ENCODE data around the gene SLC9A2. TPM values are rescaled to one million over a fixed set of nuclear protein-coding genes. Genes with fewer than 3 reads are reported as not detected.

The SLC9A2 gene
- total and polyA plus RNA-seq, 10 of the 15 experiments (the other 5 are each of a cell fraction or from before 2014, with no cell fraction given), result 0.13 to 1.2 (median 0.79) TPM

GRCh38 chr2:102660574-102660973, 41.2 kb downstream of the SLC9A2 start:
- Histone ChIP-seq H3K4me3 (no peak overlapping the region), H3K27ac (ENCODE audit: control insufficient read depth, insufficient read depth) (no peak overlapping the region), H3K27me3 (replicated peaks in 1 of 2; ENCODE audit: control insufficient read depth in 2 of 2, insufficient read depth in 2 of 2, low read length in 1 of 2) (no peaks in the 10 kb centered on the region), H2AFZ (ENCODE audit: control insufficient read depth, low read depth, low read length) (no peak overlapping the region), H3K4me2 (ENCODE audit: control insufficient read depth, insufficient read depth) (no peak overlapping the region), H3K4me1 (ENCODE audit: control insufficient read depth, insufficient read depth, low read length) (no peaks in the 10 kb centered on the region), H3K9me3 (replicated peaks; ENCODE audit: control insufficient read depth, insufficient read depth, low read length) (no peaks in the 10 kb centered on the region), H3K36me3 (ENCODE audit: control insufficient read depth in 2 of 2, insufficient read depth in 2 of 2, low read length in 1 of 2) (no peaks in the 10 kb centered on the region), H3K9ac (ENCODE audit: control insufficient read depth, insufficient read depth, low read length) (no peak overlapping the region), H4K20me1 (ENCODE audit: control insufficient read depth, insufficient read depth) (no peaks in the 10 kb centered on the region), H3K79me2 (ENCODE audit: control insufficient read depth, insufficient read depth, low read length) (no peaks in the 10 kb centered on the region)
- TF ChIP-seq STAT1 (conservative IDR thresholded peaks at IDR 0.05) (no peak), CBX5 (IDR thresholded peaks at IDR 0.05; ENCODE audit: low read depth) (no peak), POLR2AphosphoS2 (IDR thresholded peaks at IDR 0.05; ENCODE audit: low read depth, low read length) (no peak), CEBPB (IDR thresholded peaks at IDR 0.05; ENCODE audit: borderline replicate concordance in 1 of 2, low read depth in 2 of 2, low read length in 2 of 2) (no peak), NFIC (IDR thresholded peaks at IDR 0.05; ENCODE audit: low read depth, low read length) (no peak), BHLHE40 (IDR thresholded peaks at IDR 0.05; ENCODE audit: borderline replicate concordance in 1 of 2, low read depth in 2 of 2, low read length in 1 of 2) (no peak), POU2F2 (IDR thresholded peaks at IDR 0.05; ENCODE audit: borderline replicate concordance, low read depth, low read length) (no peak), STAT3 (IDR thresholded peaks at IDR 0.05; ENCODE audit: low read depth, low read length) (no peak)
- TF ChIP-seq, protein P1, sequence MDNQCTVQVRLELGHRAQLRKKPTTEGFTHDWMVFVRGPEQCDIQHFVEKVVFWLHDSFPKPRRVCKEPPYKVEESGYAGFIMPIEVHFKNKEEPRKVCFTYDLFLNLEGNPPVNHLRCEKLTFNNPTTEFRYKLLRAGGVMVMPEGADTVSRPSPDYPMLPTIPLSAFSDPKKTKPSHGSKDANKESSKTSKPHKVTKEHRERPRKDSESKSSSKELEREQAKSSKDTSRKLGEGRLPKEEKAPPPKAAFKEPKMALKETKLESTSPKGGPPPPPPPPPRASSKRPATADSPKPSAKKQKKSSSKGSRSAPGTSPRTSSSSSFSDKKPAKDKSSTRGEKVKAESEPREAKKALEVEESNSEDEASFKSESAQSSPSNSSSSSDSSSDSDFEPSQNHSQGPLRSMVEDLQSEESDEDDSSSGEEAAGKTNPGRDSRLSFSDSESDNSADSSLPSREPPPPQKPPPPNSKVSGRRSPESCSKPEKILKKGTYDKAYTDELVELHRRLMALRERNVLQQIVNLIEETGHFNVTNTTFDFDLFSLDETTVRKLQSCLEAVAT (IDR thresholded peaks at IDR 0.05), result no peak
- TF ChIP-seq, protein P2, sequence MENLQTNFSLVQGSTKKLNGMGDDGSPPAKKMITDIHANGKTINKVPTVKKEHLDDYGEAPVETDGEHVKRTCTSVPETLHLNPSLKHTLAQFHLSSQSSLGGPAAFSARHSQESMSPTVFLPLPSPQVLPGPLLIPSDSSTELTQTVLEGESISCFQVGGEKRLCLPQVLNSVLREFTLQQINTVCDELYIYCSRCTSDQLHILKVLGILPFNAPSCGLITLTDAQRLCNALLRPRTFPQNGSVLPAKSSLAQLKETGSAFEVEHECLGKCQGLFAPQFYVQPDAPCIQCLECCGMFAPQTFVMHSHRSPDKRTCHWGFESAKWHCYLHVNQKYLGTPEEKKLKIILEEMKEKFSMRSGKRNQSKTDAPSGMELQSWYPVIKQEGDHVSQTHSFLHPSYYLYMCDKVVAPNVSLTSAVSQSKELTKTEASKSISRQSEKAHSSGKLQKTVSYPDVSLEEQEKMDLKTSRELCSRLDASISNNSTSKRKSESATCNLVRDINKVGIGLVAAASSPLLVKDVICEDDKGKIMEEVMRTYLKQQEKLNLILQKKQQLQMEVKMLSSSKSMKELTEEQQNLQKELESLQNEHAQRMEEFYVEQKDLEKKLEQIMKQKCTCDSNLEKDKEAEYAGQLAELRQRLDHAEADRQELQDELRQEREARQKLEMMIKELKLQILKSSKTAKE (IDR thresholded peaks at IDR 0.05; ENCODE audit: low read depth, poor library complexity, severe bottlenecking), result no peak
- 33% methylated on average over 6 of the region's 6 CpGs for WGBS (ENCODE audit: insufficient coverage, insufficient replicate concordance, low lambda C conversion rate, missing lambda C conversion rate)
- ChIA-PET POLR2A (no interaction called here), SMC1A (ENCODE audit: uncharacterized antibody, unreplicated experiment) (no interaction called here), CTCF (interaction anchor here (0.9 kb wide), 1 partner anchor 16 kb away, joined by 3 read pairs; no protein-coding TSS in a partner anchor), RAD21 (ENCODE audit: unreplicated experiment) (interaction anchor here (1.0 kb wide), 1 partner anchor 42 kb away, joined by 3 read pairs; no protein-coding TSS in a partner anchor)
- ATAC-seq, result no peak
- no peak for DNase-seq (ENCODE audit: low read depth, low spot score)
- no TSS peak for BruUV-seq (replicated peaks)
- in situ Hi-C loops (cut with MboI) (no loop called here), intact Hi-C loops (cut with micrococcal nuclease; ENCODE audit: unreplicated experiment) (no loop called here)
- no peak for FAIRE-seq

All from GM12878 (cell line).